Thyroid gland (tissue), 4 donors: ENCODE results near the gene ALPI.

Source experiments
- CTCF ChIP-seq, 6 experiments: fragments of 200-600 bp in 3 of 6; fragments of 450-650 bp in 3 of 6; sonication (generic) in 3 of 6; IDR thresholded peaks; one replicate each; pipeline ENCODE4 v1.5.1; 2016 to 2019; ENCODE audit warnings: antibody characterized with exemption in 6 of 6, mild to moderate bottlenecking in 2 of 6, inconsistent platforms in 1 of 6, moderate library complexity in 1 of 6
- POLR2A ChIP-seq, 2 donors: fragments of 450-650 bp; IDR thresholded peaks; one replicate each; pipeline ENCODE4 v1.6.1; 2017; ENCODE audit warnings: antibody characterized with exemption in 2 of 2, mild to moderate bottlenecking in 2 of 2, moderate library complexity in 1 of 2

GRCh38 chr2:232438951-232439757 lies 16.8 kb upstream of the ALPI start:
- TF ChIP-seq CTCF (IDR thresholded peaks at IDR 0.05) (peak in 4 of 6 experiments; percentile 23 to 68 (median 30)), POLR2A (IDR thresholded peaks at IDR 0.05) (no peak)
